Measurements from ENCODE around the gene MT1H. TPM values are rescaled to one million over a fixed set of nuclear protein-coding genes. Genes with fewer than 3 reads are reported as not detected.

Gene MT1H
- total RNA-seq, 1 experiment from 2014 or later = not detected

- Histone ChIP-seq H3K27me3 (replicated peaks; ENCODE audit: control insufficient read depth, insufficient read depth, low read length) (peaks cover 7% of the 10 kb centered on the region), H3K9me3 (no peaks in the 10 kb centered on the region), H3K4me1 (no peaks in the 10 kb centered on the region), H3K4me3 (ENCODE audit: low read depth, low read length) (no peak overlapping the region), H3K36me3 (ENCODE audit: control insufficient read depth, insufficient read depth, low read length) (no peaks in the 10 kb centered on the region)
- BruUV-seq (replicated peaks) = no TSS peak
- Mint-ChIP-seq H3K4me1 (ENCODE audit: low read depth, unreplicated experiment) (peaks cover 8% of the 10 kb centered on the region), H3K27ac (ENCODE audit: unreplicated experiment) (no peak overlapping the region), H3K9me3 (ENCODE audit: unreplicated experiment) (no peaks in the 10 kb centered on the region), H3K27me3 (ENCODE audit: insufficient read depth, unreplicated experiment) (peaks cover 14% of the 10 kb centered on the region), H3K4me3 (ENCODE audit: unreplicated experiment) (no peak overlapping the region), H3K36me3 (ENCODE audit: insufficient read depth, unreplicated experiment) (no peaks in the 10 kb centered on the region)
- ChIA-PET CTCF (interaction anchor here (0.6 kb wide), 1 partner anchor 11 kb away, joined by 3 read pairs; no protein-coding TSS in a partner anchor), POLR2A (no interaction called here)
- TF ChIP-seq CTCF (IDR thresholded peaks at IDR 0.05; ENCODE audit: insufficient read depth in 1 of 2, low read depth in 1 of 2, low read length in 1 of 2, severe bottlenecking in 1 of 2, unreplicated experiment in 1 of 2) = no peak
- intact Hi-C loops (cut with micrococcal nuclease; ENCODE audit: unreplicated experiment) = no loop called here
- DNase-seq = no peak
Observed at GRCh38 chr16:56641166-56641565, 28.4 kb upstream of the MT1H start.

GRCh38 chr16:56643080-56643778, 26.4 kb upstream of the MT1H start:
- CTCF ChIA-PET = interaction anchor here (0.6 to 1.4 kb wide), 6 partner anchors 10 to 410 kb away, joined by 3 to 8 read pairs (median 5); partner anchors contain the start of gene MT1F
- peak overlapping the region; percentile 51 for H3K4me3 Mint-ChIP-seq (ENCODE audit: unreplicated experiment)
- H3K36me3 Mint-ChIP-seq (ENCODE audit: insufficient read depth, unreplicated experiment) = no peaks in the 10 kb centered on the region
- POLR2A ChIA-PET = no interaction called here
- peaks cover 8% of the 10 kb centered on the region for H3K4me1 Mint-ChIP-seq (ENCODE audit: low read depth, unreplicated experiment)
- H3K4me3 ChIP-seq (ENCODE audit: low read depth, low read length) = peak overlapping the region; percentile 9; the same call in 1 of the 2 replicates
- peaks cover 6% of the 10 kb centered on the region; the same call in 1 of the 2 replicates for H3K4me1 ChIP-seq
- no peaks in the 10 kb centered on the region for H3K36me3 ChIP-seq (ENCODE audit: control insufficient read depth, insufficient read depth, low read length)
- H3K27ac Mint-ChIP-seq (ENCODE audit: unreplicated experiment) = no peak overlapping the region
- H3K9me3 ChIP-seq = no peaks in the 10 kb centered on the region
- TF ChIP-seq CTCF (IDR thresholded peaks at IDR 0.05; ENCODE audit: insufficient read depth in 1 of 2, low read depth in 1 of 2, low read length in 1 of 2, severe bottlenecking in 1 of 2, unreplicated experiment in 1 of 2) = peak; percentile 6 to 19
- H3K9me3 Mint-ChIP-seq (ENCODE audit: unreplicated experiment) = no peaks in the 10 kb centered on the region
- H3K27me3 Mint-ChIP-seq (ENCODE audit: insufficient read depth, unreplicated experiment) = peaks cover 10% of the 10 kb centered on the region
- H3K27me3 ChIP-seq (replicated peaks; ENCODE audit: control insufficient read depth, insufficient read depth, low read length) = 0 out of 2 replicates have a peak, but pooled peaks cover 2% of the 10 kb centered on the region
- BruUV-seq (replicated peaks) = no TSS peak
- DNase-seq = peak; percentile 54 to 63
- intact Hi-C loops (cut with micrococcal nuclease; ENCODE audit: unreplicated experiment) = no loop called here

- Mint-ChIP-seq H3K4me3 (ENCODE audit: unreplicated experiment) (peak overlapping the region; percentile 51), H3K27ac (ENCODE audit: unreplicated experiment) (no peak overlapping the region), H3K4me1 (ENCODE audit: low read depth, unreplicated experiment) (peaks cover 8% of the 10 kb centered on the region), H3K36me3 (ENCODE audit: insufficient read depth, unreplicated experiment) (no peaks in the 10 kb centered on the region), H3K27me3 (ENCODE audit: insufficient read depth, unreplicated experiment) (peaks cover 10% of the 10 kb centered on the region), H3K9me3 (ENCODE audit: unreplicated experiment) (no peaks in the 10 kb centered on the region)
- CTCF ChIA-PET = interaction anchor here (0.6 to 1.4 kb wide), 6 partner anchors 9 to 409 kb away, joined by 3 to 8 read pairs (median 5); partner anchors contain the start of gene MT1F
- BruUV-seq (replicated peaks) = no TSS peak
- H3K27me3 ChIP-seq (replicated peaks; ENCODE audit: control insufficient read depth, insufficient read depth, low read length) = 0 out of 2 replicates have a peak, but pooled peaks cover 1% of the 10 kb centered on the region
- intact Hi-C loops (cut with micrococcal nuclease; ENCODE audit: unreplicated experiment) = no loop called here
- no peak for DNase-seq
- no peak for TF ChIP-seq CTCF (IDR thresholded peaks at IDR 0.05; ENCODE audit: insufficient read depth in 1 of 2, low read depth in 1 of 2, low read length in 1 of 2, severe bottlenecking in 1 of 2, unreplicated experiment in 1 of 2)
- POLR2A ChIA-PET = no interaction called here
- H3K9me3 ChIP-seq = no peaks in the 10 kb centered on the region
- H3K4me1 ChIP-seq = peaks cover 6% of the 10 kb centered on the region; the same call in 1 of the 2 replicates
- H3K4me3 ChIP-seq (ENCODE audit: low read depth, low read length) = no peak overlapping the region
- H3K36me3 ChIP-seq (ENCODE audit: control insufficient read depth, insufficient read depth, low read length) = no peaks in the 10 kb centered on the region
Observed at GRCh38 chr16:56643833-56644232, 25.8 kb upstream of the MT1H start.
